ENCODE measurements around the gene HNRNPLL. TPM values are rescaled to one million over a fixed set of nuclear protein-coding genes. Genes with fewer than 3 reads are reported as not detected.
"Not testable (repeated sequence)": the region's sequence is repeated elsewhere in the genome, so short reads cannot be mapped to it uniquely, and the experiment has no call there.

The HNRNPLL gene
- total RNA-seq, 1 donor from 2014 or later: 29.7 TPM

- Histone ChIP-seq H3K27me3 (ENCODE audit: control insufficient read depth, insufficient read depth, low read length) (no peaks in the 10 kb centered on the region), H3K36me3 (ENCODE audit: control insufficient read depth, insufficient read depth, low read length) (no peaks in the 10 kb centered on the region), H3K4me3 (ENCODE audit: low read depth, low read length) (no peak overlapping the region)
- FAIRE-seq: no peak
- TF ChIP-seq, protein P1, sequence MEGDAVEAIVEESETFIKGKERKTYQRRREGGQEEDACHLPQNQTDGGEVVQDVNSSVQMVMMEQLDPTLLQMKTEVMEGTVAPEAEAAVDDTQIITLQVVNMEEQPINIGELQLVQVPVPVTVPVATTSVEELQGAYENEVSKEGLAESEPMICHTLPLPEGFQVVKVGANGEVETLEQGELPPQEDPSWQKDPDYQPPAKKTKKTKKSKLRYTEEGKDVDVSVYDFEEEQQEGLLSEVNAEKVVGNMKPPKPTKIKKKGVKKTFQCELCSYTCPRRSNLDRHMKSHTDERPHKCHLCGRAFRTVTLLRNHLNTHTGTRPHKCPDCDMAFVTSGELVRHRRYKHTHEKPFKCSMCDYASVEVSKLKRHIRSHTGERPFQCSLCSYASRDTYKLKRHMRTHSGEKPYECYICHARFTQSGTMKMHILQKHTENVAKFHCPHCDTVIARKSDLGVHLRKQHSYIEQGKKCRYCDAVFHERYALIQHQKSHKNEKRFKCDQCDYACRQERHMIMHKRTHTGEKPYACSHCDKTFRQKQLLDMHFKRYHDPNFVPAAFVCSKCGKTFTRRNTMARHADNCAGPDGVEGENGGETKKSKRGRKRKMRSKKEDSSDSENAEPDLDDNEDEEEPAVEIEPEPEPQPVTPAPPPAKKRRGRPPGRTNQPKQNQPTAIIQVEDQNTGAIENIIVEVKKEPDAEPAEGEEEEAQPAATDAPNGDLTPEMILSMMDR (IDR thresholded peaks at IDR 0.05; ENCODE audit: insufficient read depth, low read length, severe bottlenecking): no peak
- no peak for DNase-seq (ENCODE audit: low read depth)
Observed at GRCh38 chr2:38643021-38643671, 40.4 kb upstream of the HNRNPLL start.

GRCh38 chr2:38642373-38643017, 39.8 kb upstream of the HNRNPLL start:
- not testable (repeated sequence) for H3K4me3 ChIP-seq (ENCODE audit: low read depth, low read length); DNase-seq (ENCODE audit: low read depth); H3K27me3 ChIP-seq (ENCODE audit: control insufficient read depth, insufficient read depth, low read length); H3K36me3 ChIP-seq (ENCODE audit: control insufficient read depth, insufficient read depth, low read length); FAIRE-seq

DNA sequence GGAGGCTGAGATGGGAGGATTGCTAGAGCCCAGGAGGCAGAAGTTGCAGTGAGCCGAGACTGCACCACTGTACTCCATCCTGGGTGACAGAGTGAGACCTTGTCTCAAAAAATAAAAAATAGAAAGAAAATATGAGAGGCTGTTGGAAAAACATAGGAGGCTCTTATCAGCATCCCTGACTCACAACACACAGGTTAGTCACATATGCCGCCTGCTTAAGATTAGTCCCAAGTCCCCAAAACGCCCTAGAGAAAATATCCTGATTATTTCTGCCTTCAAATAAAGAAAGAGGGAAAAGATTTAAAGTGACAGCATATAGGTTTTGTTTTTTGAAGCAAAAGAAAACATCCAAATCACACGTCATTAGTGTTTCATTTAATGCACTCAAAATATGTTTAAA, 33.3 kb upstream of the HNRNPLL start:
- FAIRE-seq: no peak
- TF ChIP-seq, protein P1 (IDR thresholded peaks at IDR 0.05; ENCODE audit: insufficient read depth, low read length, severe bottlenecking): no peak
- no peaks in the 10 kb centered on the region for H3K27me3 ChIP-seq (ENCODE audit: control insufficient read depth, insufficient read depth, low read length)

GRCh38 chr2:38635139-38635538, 32.4 kb upstream of the HNRNPLL start:
- H3K27me3 ChIP-seq (ENCODE audit: control insufficient read depth, insufficient read depth, low read length): no peaks in the 10 kb centered on the region
- H3K36me3 ChIP-seq (ENCODE audit: control insufficient read depth, insufficient read depth, low read length): no peaks in the 10 kb centered on the region
- TF ChIP-seq, protein P1 (IDR thresholded peaks at IDR 0.05; ENCODE audit: insufficient read depth, low read length, severe bottlenecking): no peak
- no peak overlapping the region for H3K4me3 ChIP-seq (ENCODE audit: low read depth, low read length)
- DNase-seq (ENCODE audit: low read depth): no peak
- no peak for FAIRE-seq

More for the DNA sequence above, 33.3 kb upstream of the HNRNPLL start:
- no peak for DNase-seq (ENCODE audit: low read depth)
- H3K36me3 ChIP-seq (ENCODE audit: control insufficient read depth, insufficient read depth, low read length): no peaks in the 10 kb centered on the region
- no peak overlapping the region for H3K4me3 ChIP-seq (ENCODE audit: low read depth, low read length)

DNA sequence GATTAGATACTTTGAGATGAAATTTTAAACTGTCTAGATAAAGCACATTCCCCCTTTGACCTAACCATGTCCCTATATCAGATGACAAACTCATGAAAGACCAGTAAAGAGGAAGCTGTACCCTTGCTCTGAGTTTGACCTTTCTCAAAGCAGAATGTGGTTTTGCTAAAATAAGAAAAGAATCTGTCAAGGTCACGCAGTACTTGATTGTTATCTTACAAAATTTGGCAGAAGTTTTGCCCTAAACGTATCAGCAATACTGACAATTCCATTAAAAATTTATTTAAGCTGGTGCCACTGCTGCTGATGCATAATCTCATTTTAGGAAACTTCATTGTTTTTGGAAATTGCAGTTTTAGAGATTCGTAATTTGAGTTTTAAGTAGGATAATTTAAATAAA, 32.0 kb upstream of the HNRNPLL start:
- Histone ChIP-seq H3K27me3 (ENCODE audit: control insufficient read depth, insufficient read depth, low read length) (no peaks in the 10 kb centered on the region), H3K4me3 (ENCODE audit: low read depth, low read length) (no peak overlapping the region), H3K36me3 (ENCODE audit: control insufficient read depth, insufficient read depth, low read length) (no peaks in the 10 kb centered on the region)
- TF ChIP-seq, protein P1 (IDR thresholded peaks at IDR 0.05; ENCODE audit: insufficient read depth, low read length, severe bottlenecking): no peak
- no peak for DNase-seq (ENCODE audit: low read depth)
- FAIRE-seq: no peak

- Histone ChIP-seq H3K4me3 (ENCODE audit: low read depth, low read length) (no peak overlapping the region), H3K27me3 (ENCODE audit: control insufficient read depth, insufficient read depth, low read length) (no peaks in the 10 kb centered on the region), H3K36me3 (ENCODE audit: control insufficient read depth, insufficient read depth, low read length) (no peaks in the 10 kb centered on the region)
- FAIRE-seq: no peak
- no peak for DNase-seq (ENCODE audit: low read depth)
- TF ChIP-seq, protein P1 (IDR thresholded peaks at IDR 0.05; ENCODE audit: insufficient read depth, low read length, severe bottlenecking): no peak
Observed at GRCh38 chr2:38633895-38634294, 31.2 kb upstream of the HNRNPLL start.

Data from bronchial epithelial cell (primary cell).